Tibial nerve (tissue), 4 donors: ENCODE measurements around the gene NDST1.

Experiments used
- EP300 ChIP-seq, 2 donors: sonication (generic); formaldehyde crosslinking; IDR thresholded peaks; one replicate each; pipeline ENCODE4 v1.6.1; 2017; ENCODE audit warnings: antibody characterized with exemption in 2 of 2, mild to moderate bottlenecking in 1 of 2
- POLR2A ChIP-seq, 2 donors: fragments of 450-650 bp; IDR thresholded peaks; one replicate each; pipeline ENCODE4 v1.6.1; 2017; ENCODE audit warnings: antibody characterized with exemption in 2 of 2, mild to moderate bottlenecking in 2 of 2, moderate library complexity in 2 of 2
- TF ChIP-seq, protein P1 (sequence below), 5 experiments: fragments of 200-600 bp in 3 of 5; fragments of 450-650 bp in 2 of 5; sonication (generic) in 3 of 5; IDR thresholded peaks; one replicate each; pipeline ENCODE4 v1.5.1; 2016 to 2019; ENCODE audit warnings: antibody characterized with exemption in 5 of 5, mild to moderate bottlenecking in 3 of 5, moderate library complexity in 2 of 5

DNA sequence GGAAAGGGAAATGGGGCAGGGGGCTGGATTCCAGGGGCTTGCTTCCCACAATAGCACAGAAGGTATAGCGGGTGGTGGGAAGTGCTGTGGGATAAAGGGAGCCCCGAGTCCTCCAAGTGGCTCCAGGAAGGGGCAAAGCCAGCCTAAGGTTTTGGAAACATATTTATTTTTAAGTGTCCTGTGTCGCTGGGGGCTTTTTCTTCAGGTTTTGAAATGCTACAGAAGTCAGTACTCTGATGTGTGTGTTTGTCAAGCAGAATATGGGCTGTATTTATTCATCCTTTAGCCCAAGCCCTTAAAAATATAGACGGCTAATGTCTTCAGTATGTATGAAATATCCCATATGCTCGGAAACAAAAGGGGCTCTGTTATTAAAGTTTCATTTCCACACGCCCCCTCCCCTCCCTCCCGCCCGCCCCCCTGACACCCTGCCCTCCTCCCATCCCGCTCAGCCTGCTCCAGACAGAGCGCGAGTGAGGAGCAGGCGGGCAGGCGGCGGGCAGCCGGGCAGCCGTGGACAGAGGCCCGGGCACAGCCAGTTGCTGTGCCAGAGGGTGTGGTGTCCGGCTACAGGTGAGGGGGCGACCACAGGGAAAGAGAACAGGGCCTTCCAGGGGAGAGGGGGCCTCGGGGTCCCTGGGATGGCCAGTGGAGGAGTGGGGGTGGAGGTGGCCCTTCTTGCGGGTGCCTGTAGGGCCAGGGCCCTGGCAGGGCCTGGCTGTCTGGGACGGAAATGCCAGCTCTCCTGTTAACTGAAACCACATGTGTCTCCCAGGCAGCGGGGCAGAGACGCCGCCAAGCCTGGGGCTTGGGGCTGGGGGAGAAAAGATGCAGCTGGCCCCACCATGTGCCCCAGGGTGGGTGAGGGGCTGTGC is 92.9 kb downstream of the NDST1 start:
- TF ChIP-seq, protein P1, sequence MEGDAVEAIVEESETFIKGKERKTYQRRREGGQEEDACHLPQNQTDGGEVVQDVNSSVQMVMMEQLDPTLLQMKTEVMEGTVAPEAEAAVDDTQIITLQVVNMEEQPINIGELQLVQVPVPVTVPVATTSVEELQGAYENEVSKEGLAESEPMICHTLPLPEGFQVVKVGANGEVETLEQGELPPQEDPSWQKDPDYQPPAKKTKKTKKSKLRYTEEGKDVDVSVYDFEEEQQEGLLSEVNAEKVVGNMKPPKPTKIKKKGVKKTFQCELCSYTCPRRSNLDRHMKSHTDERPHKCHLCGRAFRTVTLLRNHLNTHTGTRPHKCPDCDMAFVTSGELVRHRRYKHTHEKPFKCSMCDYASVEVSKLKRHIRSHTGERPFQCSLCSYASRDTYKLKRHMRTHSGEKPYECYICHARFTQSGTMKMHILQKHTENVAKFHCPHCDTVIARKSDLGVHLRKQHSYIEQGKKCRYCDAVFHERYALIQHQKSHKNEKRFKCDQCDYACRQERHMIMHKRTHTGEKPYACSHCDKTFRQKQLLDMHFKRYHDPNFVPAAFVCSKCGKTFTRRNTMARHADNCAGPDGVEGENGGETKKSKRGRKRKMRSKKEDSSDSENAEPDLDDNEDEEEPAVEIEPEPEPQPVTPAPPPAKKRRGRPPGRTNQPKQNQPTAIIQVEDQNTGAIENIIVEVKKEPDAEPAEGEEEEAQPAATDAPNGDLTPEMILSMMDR (IDR thresholded peaks at IDR 0.05): no peak
- TF ChIP-seq POLR2A (IDR thresholded peaks at IDR 0.05) (no peak), EP300 (IDR thresholded peaks at IDR 0.05) (no peak)
